ENCODE measurements around the gene CD96.

The CD96 gene

DNA sequence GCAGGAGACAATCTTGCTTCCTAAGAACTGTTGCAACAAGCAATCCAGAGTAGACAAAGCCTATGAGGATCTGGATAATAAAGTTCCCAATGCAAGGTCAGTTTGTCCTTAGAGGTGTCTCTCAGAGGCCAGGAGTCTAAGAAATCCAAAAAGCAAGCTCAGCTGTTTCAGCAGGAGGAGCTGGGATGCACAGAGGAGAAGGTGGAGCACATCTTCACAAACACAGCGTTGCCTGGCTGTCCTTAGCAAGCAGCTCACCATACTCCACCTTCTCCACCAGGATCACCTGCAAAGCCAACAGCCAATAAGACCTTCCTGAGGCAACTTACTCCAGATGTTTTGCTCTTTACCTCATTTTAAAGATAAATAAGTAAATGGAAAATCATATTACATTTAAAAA lies 52.8 kb downstream of the CD96 start:
- DNase-seq = no peak

DNA sequence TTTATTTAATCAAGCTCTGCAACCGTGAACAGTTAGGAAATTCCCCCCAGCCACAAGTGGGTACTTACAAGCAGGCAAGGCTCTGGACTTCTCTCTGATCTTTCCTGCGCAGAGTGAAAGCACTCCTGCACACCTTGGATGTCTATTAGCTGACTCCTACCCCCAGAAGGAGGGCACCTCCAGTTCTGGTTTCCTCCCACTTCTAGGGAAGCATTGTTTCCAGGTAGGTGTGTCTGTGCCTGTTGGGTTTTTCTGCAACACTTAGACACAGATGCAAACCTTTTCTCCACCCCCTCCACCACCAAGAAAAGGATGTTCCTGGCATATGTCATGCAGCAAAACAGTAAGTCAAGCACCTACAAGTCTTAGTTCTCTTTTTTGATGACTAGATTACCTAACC lies 53.2 kb downstream of the CD96 start, which contains the start of gene ZBED2:
Gene ZBED2 (minus strand): TSS at position 115 of the 400 bp plus-strand sequence. CDS start 1,145 bp downstream, outside the sequence.
- no peak for DNase-seq

DNA sequence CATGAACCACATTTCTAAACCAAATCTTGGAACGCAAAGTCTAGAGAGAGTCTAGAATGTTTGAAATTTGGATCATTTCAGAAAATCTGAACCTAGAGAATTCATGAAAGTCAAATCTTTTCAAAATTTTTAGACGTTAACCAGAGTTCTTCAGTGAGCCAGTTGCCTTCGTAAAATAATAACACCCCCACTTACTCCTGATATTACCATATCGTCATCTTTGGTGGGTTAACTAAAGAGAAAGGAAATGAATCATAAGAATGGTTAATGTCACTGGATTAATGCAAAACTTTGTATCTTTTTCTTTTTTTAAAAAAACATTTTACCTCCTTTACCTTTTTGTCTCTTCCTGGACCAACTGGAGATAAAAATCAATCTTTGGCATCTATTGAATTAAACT lies 54.3 kb downstream of the CD96 start:
- DNase-seq = no peak

DNA sequence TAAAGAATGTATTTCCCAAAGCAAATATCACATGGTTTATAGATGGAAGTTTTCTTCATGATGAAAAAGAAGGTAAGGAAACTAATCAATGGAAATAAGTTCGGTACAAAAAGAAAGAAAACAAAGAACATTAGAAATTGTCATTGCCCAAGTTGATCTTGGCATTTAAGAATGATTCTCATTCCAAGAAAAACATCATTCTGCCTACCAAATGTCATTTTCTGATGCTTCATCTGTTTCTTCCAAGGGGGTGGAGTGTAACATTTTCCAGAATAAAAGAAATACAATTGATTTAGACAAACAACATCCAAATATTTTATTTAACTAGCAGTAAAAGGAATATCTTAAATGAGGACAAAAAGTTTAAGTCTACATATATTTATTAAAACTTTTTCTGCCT lies 56.1 kb downstream of the CD96 start:
- no peak for DNase-seq

DNA sequence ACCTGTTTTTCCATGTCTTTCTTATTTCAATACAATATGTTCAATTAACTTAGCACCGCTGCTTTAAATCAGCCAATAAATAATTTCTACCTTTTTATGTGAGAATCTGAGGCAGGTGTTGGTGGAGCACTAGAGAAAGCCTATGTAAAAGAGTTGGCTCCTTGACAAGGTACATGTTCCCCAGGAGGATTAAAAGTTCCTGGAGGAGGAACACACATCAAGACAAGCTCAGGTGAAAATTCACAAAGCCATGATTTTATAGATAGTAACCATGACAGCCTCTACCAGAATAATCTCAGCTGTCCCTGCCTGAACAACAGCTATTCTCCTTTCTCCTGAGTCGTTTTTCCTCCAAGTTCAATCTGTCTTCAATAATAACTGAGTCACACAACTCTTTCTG lies 56.6 kb downstream of the CD96 start:
- DNase-seq = no peak

DNA sequence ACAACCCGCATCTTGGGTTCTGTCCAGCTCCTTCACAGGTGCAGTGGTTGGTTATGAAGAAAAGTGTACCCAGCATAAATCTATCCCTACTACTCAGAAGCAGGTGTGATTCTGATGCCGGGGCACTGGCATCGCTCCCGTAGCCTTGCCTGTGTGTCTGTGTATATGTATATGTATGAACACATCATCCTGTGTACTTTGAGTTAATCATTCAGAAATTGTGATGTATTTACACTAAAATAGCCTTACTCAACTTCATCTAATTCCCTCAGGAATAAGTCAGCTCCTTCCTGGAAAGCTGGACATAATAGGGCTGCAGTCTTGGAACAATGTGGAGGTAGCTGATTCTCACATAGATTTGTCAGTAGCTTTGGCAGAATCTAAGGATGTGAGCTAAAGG lies 59.8 kb downstream of the CD96 start:
- DNase-seq = no peak

DNA sequence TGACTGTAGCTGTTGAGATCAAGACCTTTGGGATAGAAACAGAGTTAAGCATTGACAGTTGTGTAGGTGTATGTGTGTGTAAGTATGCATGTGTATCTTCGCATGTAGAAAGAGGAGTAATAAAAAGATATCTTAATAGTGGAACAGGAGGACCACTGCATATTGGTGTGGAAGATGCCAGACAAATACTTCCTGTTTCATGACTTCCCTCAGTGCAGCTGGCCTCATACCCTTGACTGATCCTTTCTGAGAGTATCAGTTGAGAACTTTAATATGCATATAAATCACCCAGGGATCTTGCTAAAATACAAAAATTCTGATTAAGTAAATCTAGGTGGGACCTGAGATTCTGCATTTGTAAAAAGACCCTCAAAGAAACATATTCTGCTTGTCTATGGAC lies 61.7 kb downstream of the CD96 start:
- DNase-seq = no peak

DNA sequence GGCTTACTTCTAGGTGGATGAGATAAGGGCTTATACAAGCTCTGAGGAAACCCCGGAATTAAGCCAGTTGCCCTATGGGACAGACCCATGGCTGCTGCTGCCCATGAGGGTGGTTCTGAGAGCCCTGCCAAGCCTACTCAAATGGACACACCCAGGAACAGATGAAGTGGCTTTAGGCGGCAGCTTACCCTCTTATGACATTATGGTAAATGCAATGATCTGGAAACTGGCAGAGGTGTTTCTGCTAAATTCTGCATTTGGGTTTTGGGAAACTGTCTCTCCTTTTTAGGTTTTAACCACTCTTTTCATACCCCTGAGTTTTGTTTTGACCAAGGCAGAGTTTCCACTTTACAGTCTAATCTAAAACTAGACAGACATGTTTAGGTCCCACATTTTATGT lies 62.1 kb downstream of the CD96 start:
- DNase-seq = no peak

DNA sequence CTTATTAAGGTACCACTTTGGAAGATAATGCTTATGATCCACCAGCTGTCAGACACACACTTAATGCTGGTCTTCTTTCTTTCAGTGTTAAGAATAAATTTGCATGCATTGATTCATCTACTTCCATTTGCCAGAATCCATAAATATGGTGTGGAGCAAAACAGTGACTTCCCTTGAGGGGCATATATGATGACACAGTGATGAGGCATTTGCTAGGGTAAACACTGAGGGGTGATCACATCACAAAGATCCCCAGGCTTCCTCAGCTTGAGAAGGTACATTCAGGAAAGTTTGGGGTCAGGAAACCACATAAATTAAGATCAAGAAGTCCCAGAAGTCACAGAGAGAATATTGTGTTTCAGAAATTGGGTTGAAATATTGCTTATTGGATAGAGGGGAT lies 63.0 kb downstream of the CD96 start:
- DNase-seq = no peak

DNA sequence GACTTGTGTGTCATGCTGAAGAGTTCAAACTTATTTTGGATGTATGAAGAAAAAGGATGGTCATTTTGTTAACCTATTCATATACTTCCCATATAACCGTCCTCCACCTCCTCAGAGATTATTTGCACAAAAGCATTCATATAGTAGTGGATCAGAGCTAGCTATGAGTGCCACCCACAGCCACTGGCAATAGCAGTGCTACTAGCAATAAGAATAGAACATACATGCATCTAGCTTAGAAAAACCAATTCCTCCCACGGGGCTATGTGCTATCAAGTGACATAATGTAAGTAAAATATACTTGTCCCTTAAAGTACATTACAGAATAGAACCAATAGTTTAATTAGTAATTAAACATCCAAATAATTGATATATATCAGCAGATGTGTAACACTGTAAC lies 63.5 kb downstream of the CD96 start:
- DNase-seq = no peak

DNA sequence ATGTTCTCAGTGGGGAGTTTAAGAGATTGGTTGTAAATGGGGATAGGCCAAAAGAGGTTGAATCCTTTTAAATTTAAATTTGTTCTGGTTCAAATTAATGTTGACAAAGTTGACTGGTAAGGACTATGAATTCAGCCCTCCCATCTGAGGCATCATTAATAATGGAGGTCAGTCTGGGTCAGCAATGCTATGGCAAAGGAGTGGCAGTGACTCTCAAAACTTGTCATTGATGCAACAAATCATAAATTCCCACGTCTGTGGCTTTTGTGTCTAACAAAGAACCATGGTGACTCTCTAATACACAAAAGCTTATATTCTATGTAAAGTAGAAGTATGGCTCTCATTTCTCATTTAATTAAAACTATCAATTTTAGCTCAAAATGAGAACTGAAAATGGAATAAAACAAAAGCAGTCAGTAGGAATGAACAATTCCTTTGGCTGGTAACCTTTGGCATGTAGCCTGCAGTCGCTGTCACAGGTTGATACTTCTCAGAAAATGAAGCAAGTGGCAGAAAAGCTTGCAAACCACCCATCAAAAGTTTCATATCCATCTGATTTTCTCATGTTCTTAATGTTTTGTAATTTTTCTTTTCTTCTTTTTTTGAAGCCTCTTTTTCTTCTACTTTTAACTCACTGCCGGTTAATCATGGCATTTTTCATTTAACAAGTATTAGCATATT lies 65.4 kb downstream of the CD96 start:
- no peak for DNase-seq

DNA sequence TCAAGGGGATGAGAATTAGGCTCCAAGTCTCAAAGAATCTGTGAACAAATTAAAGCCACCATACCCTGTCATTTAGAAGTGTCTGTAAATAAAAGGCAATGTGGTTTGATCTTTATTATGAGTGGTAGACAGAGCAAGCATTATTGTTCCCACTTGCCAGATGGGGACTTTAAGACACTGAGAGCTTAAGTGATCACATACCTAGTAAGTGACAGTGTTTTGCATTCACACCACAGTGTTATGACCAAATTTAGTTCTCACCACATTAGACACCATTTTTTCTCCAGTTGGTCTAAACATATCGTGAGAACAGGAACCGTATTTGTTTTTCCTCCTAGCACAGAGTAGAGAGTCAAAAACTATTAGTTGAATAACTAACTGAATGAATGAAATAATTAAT lies 66.4 kb downstream of the CD96 start:
- DNase-seq = peak in 1 of 2 donors; percentile 29

DNA sequence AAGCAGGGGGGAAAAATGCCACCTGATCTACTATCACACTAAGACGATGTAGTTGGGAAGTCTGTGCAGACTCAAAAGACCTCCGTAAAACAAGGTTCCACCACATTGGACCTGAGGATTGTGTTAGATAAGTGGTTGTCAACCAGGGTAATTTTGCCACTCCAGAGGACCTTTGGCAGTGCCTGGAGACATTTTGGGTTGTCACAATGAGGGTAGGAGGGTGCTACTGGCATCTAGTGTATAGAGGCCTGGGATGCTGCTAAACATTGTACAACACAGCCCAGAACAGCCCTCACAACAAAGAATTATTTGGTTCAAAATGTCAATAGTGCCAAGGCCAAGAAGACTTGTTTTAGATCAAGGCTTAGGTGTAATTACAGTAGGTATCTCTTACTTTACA lies 67.7 kb downstream of the CD96 start:
- DNase-seq = peak in 1 of 2 donors; percentile 11

DNA sequence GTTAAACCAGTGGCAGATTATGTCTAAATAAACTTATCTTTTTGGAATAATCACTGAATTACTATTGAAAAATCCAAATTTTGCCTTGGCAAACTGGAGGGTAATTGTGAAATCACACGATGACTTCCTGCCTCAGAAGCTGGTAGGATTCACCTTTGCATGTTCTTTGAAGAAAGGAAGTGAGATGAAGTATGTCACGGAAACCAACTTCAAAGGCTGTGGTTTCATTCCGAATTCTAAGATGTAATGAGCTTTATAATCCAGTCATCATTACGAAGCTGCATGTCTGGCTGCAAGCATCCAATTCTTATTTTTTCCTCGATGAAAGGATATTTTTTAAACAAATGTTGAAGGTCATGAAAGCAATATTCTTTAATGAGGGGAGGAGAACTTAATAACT lies 68.2 kb downstream of the CD96 start:
- DNase-seq = peak; percentile 34 to 80

DNA sequence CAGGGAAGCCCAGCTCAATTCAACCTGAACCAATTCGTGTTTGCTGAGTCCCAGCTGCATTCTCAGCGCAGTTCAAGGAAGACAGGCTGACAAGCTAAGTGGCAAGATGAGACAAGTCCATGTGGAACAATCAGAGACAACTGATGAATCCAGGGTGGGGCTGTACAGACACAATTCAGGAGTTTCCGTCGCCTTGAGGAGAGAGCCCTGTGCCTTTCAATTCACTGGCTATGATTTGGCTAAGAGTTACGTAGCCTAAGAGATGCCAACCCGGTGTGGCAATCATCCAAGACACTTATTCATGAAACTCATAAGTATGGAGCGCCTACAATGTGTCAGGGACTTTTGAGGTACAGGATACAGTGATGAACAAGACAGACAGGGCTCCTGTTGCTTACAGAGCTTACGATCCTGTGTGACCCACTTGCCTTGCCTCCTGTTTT lies 68.6 kb downstream of the CD96 start:
- no peak for DNase-seq

DNA sequence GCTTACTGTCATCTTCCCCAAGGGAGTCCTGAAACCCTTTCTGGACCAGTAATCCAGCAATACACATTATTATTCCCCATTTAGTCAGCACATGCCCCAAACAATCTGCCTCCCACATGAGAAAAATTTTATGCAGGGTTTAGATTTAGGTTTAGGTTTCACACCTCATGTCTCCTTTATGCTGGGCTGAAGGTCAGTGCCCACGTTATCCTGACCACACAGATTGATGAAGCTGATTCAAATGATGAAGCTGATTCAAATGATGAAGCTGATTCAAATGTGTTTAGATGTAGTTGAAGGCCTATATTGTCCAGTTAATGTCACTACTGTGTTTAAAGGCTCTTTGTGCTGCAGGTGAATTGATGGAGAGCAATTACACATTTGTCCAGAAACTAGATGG lies 71.3 kb downstream of the CD96 start:
- no peak for DNase-seq

DNA sequence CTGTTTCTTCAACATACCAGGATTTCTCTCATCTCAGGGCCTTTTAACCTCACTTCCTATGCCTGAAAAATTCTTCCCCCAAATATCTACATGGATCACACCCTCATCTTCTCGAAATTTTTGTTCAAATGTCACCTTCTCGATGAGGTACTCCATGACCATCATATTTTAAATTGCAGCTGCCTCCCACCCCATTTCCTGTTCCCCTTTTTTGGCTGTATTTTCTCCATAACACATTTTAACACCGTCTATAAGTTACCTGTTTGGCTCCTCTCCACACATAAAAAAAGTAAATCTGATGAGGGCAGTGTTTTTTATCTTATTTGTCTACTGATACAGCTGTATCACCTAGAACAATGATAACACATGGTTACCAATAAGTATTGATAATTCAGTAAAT lies 73.9 kb downstream of the CD96 start:
- DNase-seq = no peak

DNA sequence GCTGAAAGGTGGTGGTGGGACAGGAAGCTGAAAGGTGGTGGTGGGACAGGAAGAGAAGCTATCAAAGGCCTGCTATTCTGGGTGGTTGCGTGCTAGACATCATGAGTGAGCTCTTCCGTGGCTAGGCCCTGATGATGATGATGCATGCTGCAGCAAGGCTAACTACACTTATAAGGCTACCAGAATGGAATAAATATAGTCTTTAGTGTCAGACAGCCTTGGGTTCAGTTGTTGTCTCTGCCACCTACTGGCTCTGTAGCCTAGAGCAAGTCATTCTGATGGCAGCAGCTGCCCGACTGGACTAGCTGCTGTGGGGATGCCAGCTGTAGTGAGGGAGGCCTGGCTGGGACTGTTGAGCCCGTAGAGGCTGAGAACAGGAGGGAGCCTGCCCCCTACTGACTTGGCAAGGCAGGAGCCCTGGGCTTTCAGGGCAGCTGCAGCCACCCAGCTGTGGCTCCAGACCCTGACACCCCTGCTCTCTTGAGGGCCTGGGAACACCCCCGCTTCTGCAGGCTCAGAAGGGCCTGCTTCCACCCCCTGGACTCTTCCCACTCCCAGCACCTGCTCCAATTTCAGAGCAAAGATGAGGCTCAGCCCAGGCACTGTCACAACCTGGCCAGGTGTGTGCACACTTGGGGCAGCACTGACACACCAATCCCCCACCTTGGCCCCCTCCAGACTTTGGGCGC lies 74.6 kb downstream of the CD96 start:
- DNase-seq = peak; percentile 60 to 61

DNA sequence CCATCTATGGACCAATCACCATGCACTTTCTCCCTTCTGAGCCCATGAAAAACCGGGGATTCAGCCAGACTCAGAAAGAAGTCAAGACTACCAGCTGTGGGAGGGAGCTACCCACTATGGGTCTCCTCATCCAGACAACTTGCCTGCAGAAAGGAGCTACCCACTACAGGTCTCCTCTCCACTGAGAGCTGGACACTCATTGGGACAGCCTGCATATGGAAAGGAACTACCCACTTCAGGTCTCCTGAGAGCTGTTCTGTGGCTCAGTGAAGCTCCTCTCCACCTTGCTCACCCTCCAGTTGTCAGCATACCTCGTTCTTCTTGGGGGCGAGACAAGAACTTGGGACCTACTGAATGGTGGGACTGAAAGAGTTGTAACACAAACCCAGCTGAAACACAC lies 75.4 kb downstream of the CD96 start:
- DNase-seq = no peak

DNA sequence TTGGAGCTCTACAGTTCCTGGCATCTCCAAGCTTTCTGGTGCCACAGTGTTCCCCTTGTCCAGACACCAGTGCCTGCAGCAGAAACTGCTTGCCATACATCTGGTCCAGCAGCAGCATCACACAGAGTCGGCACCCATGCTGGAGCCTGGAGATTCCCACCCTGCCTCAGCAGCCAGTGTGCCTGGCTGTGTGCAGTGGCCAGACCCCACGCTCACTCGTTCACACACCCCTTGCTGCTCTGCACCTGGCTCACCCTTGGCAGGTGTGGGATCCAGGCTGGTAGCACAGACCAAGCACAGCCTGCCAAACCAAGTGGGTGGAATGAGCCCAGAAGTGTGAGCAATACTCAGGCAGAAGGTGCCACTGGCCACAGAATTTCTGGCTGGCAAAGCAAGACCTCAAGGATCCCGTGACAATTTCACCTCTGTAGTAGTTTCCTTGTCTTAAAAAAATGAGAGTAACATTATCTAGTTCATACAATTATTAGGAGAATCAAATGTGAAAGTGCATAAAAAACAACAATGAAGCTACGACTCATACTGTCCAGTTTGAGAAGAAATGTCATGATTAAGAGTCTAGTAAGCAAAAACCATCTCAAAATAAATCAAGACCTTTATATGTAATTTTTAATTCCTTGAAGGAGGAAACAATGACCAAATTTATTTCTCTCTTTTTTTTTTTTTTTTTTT lies 76.1 kb downstream of the CD96 start:
- DNase-seq = no peak

DNA sequence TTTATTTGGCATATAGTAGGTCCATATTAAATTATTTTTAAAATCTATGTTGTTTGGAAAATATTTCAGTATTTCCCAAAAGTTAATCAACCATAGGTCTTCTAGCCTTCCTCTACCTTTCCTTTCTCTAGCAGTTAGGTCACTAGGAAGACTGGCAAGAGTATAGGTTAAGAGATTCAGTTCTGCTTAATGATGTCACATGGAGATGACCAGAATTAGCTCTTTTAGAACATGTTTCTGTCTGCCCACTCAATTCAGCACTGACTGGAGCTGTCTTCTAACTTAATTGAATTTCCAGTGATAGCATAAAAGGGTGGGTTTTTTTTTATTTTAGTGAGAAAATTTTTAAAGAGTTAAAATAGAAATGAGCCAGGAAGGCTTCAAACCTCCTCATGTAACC lies 76.9 kb downstream of the CD96 start:
- no peak for DNase-seq

DNA sequence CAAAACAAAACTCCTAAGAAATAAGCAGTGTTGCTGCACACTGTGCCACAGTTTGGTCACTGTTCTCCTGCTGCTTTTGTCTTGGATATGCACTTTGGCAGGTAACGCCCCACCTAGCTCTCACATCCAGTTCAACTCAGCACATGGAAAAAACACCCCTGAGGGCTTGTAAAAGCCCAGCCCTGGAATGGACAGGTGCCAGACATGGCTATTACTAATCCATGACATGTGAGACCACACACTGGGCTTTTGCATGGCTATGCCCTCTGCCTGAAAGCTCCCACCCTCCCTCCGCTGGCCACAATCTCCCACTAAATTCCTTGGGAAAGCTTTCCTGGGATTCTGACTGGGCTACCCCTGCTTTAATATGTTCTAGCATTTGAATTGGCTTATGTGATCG lies 77.8 kb downstream of the CD96 start:
- no peak for DNase-seq

DNA sequence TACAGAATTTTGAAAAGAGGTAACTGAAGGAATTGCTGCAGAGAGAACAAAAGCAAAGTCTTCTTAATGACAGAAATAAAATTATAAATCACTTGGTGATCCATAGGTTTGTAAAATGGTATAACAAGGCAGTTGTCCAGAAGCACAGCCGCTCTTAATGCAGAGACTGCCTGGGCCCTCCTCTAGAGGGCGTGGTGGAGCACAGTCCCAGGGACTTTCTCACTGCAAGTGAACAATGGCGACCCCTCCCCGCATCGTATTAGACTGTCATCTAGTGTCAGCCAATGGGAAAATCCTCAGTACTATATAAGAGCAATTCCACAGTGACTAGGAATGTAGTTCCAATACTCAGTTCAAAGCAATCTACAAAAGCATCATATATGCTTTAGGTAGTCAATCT lies 79.5 kb downstream of the CD96 start:
- DNase-seq = no peak

DNA sequence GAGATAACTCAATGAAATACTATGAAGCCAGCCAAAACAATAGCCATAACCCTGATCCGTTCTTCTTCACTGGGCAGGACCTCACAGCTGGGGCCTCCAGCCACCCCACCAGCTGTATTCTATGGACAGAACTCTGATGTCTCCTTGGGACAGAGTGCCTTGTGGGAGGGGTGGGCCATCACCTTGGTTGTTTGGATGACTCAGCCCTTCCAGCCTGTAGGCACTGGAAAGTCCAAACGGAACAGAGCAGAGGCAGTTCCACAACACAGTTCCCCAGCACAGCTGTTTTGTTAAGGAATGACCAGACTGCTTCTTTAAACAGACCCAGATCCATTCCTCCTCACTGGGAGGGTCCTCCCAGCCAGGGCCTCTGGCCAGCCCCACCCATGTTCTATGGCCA lies 85.1 kb downstream of the CD96 start:
- no peak for DNase-seq
